Neural cell (in vitro differentiated cells): Measurements from ENCODE around the gene SMYD5. TPM values are rescaled to one million over a fixed set of nuclear protein-coding genes. Genes with fewer than 3 reads are reported as not detected.

Experiments used
- H2AFZ ChIP-seq: fragments of 200-600, 300-800 bp; sonication (generic), shearing (Covaris generic); 2 replicates; pipeline ENCODE4 v1.6.0; 2014; ENCODE audit warnings: low read depth, mild to moderate bottlenecking, antibody characterized with exemption, low read length, moderate library complexity
- H3F3A ChIP-seq: fragments of 200-600 bp; shearing (Covaris generic); 2 replicates; pipeline ENCODE4 v1.6.1; 2016; ENCODE audit warnings: mild to moderate bottlenecking, moderate library complexity, mixed read lengths, antibody characterized with exemption, low read length; ENCODE audit not compliant: insufficient read depth, poor library complexity, severe bottlenecking
- H3K27ac ChIP-seq: fragments of 200-600, 300-800 bp; sonication (generic), shearing (Covaris generic); 2 replicates; pipeline ENCODE4 v1.5.1; 2014; ENCODE audit warnings: mild to moderate bottlenecking, low read length, moderate library complexity
- H3K27me3 ChIP-seq: fragments of 300-800, 200-600 bp; sonication (generic), shearing (Covaris generic); 2 replicates; pipeline ENCODE4 v1.6.0; 2014; ENCODE audit warnings: mild to moderate bottlenecking, low read depth, low read length, moderate library complexity; ENCODE audit not compliant: insufficient read depth
- H3K36me3 ChIP-seq: fragments of 300-800, 200-600 bp; sonication (generic), shearing (Covaris generic); 2 replicates; pipeline ENCODE4 v1.5.1; 2014; ENCODE audit warnings: mild to moderate bottlenecking, antibody characterized with exemption, low read length, moderate library complexity; ENCODE audit not compliant: insufficient read depth
- H3K4me2 ChIP-seq: fragments of 300-800, 200-600 bp; sonication (generic), shearing (Covaris generic); 2 replicates; pipeline ENCODE4 v1.6.0; 2014; ENCODE audit warnings: mild to moderate bottlenecking, low read length
- H3K4me3 ChIP-seq: fragments of 300-800, 200-600 bp; sonication (generic), shearing (Covaris generic); 2 replicates; pipeline ENCODE4 v1.5.1; 2014; ENCODE audit warnings: mild to moderate bottlenecking, low read length, moderate library complexity
- H3K79me2 ChIP-seq: fragments of 200-600 bp; shearing (Covaris generic); replicated peaks from 2 replicates; pipeline ENCODE4 v1.6.0; 2014; ENCODE audit warnings: mild to moderate bottlenecking, low read length, moderate library complexity; ENCODE audit not compliant: insufficient read depth
- H3K9ac ChIP-seq: fragments of 300-800, 200-600 bp; sonication (generic), shearing (Covaris generic); 2 replicates; pipeline ENCODE4 v1.6.1; 2016; ENCODE audit warnings: mild to moderate bottlenecking, low read length, mixed read lengths
- H3K9me2 ChIP-seq: fragments of 200-600 bp; shearing (Covaris generic); 2 replicates; pipeline ENCODE4 v1.6.1; 2016; ENCODE audit warnings: mild to moderate bottlenecking, low read length, mixed read lengths; ENCODE audit not compliant: insufficient read depth
- H3K9me3 ChIP-seq: fragments of 200-600, 300-800 bp; sonication (generic), shearing (Covaris generic); 2 replicates; pipeline ENCODE4 v1.6.1; 2016; ENCODE audit warnings: mild to moderate bottlenecking, mixed run types, low read length, moderate library complexity, mixed read lengths
- H4K20me1 ChIP-seq: fragments of 200-600 bp; shearing (Covaris generic); 2 replicates; pipeline ENCODE4 v1.6.1; 2016; ENCODE audit warnings: mild to moderate bottlenecking, mixed run types; ENCODE audit not compliant: insufficient read depth
- EP300 ChIP-seq: fragments of 450-650 bp; conservative IDR thresholded peaks from 2 replicates; pipeline ENCODE4 v1.6.1; 2014; ENCODE audit warnings: antibody characterized with exemption, mild to moderate bottlenecking, moderate library complexity; ENCODE audit not compliant: poor library complexity, severe bottlenecking
- EZH2 ChIP-seq: fragments of 200-600, 300-800 bp; shearing (Covaris generic), sonication (generic); IDR thresholded peaks from 2 replicates; pipeline ENCODE4 v1.6.1; 2014; ENCODE audit warnings: antibody characterized with exemption, low read length, borderline replicate concordance, mild to moderate bottlenecking; ENCODE audit not compliant: insufficient read depth, poor library complexity, severe bottlenecking
- MXI1 ChIP-seq: fragments of 450-650 bp; conservative IDR thresholded peaks from 2 replicates; pipeline ENCODE4 v1.6.1; 2014; ENCODE audit warnings: antibody characterized with exemption, mild to moderate bottlenecking; ENCODE audit not compliant: poor library complexity, severe bottlenecking
- POLR2AphosphoS5 ChIP-seq: IDR thresholded peaks from 2 replicates; pipeline ENCODE4 v1.6.1; 2012
- RAD21 ChIP-seq: fragments of 450-650 bp; conservative IDR thresholded peaks from 2 replicates; pipeline ENCODE4 v1.6.1; 2014; ENCODE audit warnings: antibody characterized with exemption, mild to moderate bottlenecking, moderate library complexity
- REST ChIP-seq: IDR thresholded peaks from 2 replicates; pipeline ENCODE4 v1.6.1; 2012; ENCODE audit warnings: borderline replicate concordance
- SMC3 ChIP-seq: fragments of 450-650 bp; conservative IDR thresholded peaks from 2 replicates; pipeline ENCODE4 v1.6.1; 2014; ENCODE audit warnings: antibody characterized with exemption, mild to moderate bottlenecking, moderate library complexity; ENCODE audit not compliant: poor library complexity
- TAF1 ChIP-seq: IDR thresholded peaks from 2 replicates; pipeline ENCODE4 v1.6.1; 2012; ENCODE audit warnings: low read depth
- polyA plus RNA-seq: library from polyadenylated mRNA; depleted of rRNA; stranded (reverse); fragments of >200 nt; gene quantifications from 2 replicates; pipeline ENCODE4 v1.2.3, GENCODE V29; 2014
- TF ChIP-seq, protein P1 (sequence below): fragments of 450-650 bp; IDR thresholded peaks from 2 replicates; pipeline ENCODE4 v1.5.1; 2014; ENCODE audit warnings: antibody characterized with exemption, mild to moderate bottlenecking, moderate library complexity; ENCODE audit not compliant: poor library complexity, severe bottlenecking

The SMYD5 gene
- polyA plus RNA-seq, 1 donor from 2014 or later = 15.5 TPM

- no peaks in the 10 kb centered on the region for H3F3A ChIP-seq
- H3K79me2 ChIP-seq = no peaks in the 10 kb centered on the region
- no peak overlapping the region for H2AFZ ChIP-seq
- no peaks in the 10 kb centered on the region for H3K27me3 ChIP-seq
- no peak overlapping the region for H3K27ac ChIP-seq
- H3K4me3 ChIP-seq = no peak overlapping the region
- TF ChIP-seq SMC3 = no peak
- no peak for TF ChIP-seq REST
- no peak for TF ChIP-seq EZH2
- no peak for TF ChIP-seq RAD21
- no peak for TF ChIP-seq TAF1
- TF ChIP-seq, protein P1, sequence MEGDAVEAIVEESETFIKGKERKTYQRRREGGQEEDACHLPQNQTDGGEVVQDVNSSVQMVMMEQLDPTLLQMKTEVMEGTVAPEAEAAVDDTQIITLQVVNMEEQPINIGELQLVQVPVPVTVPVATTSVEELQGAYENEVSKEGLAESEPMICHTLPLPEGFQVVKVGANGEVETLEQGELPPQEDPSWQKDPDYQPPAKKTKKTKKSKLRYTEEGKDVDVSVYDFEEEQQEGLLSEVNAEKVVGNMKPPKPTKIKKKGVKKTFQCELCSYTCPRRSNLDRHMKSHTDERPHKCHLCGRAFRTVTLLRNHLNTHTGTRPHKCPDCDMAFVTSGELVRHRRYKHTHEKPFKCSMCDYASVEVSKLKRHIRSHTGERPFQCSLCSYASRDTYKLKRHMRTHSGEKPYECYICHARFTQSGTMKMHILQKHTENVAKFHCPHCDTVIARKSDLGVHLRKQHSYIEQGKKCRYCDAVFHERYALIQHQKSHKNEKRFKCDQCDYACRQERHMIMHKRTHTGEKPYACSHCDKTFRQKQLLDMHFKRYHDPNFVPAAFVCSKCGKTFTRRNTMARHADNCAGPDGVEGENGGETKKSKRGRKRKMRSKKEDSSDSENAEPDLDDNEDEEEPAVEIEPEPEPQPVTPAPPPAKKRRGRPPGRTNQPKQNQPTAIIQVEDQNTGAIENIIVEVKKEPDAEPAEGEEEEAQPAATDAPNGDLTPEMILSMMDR = no peak
- no peak for TF ChIP-seq POLR2AphosphoS5
- no peak for TF ChIP-seq EP300
- H3K4me2 ChIP-seq = no peak overlapping the region
- H4K20me1 ChIP-seq = no peaks in the 10 kb centered on the region
- H3K9me3 ChIP-seq = no peaks in the 10 kb centered on the region
- no peaks in the 10 kb centered on the region for H3K9me2 ChIP-seq
- H3K36me3 ChIP-seq = peaks cover 4% of the 10 kb centered on the region
- H3K9ac ChIP-seq = no peak overlapping the region
Observed at GRCh38 chr2:73259276-73259675, 45.2 kb downstream of the SMYD5 start.

- peaks cover 1% of the 10 kb centered on the region for H3K36me3 ChIP-seq
- no peaks in the 10 kb centered on the region for H3F3A ChIP-seq
- H3K9me3 ChIP-seq = no peaks in the 10 kb centered on the region
- H3K9ac ChIP-seq = no peak overlapping the region
- no peak overlapping the region for H2AFZ ChIP-seq
- H4K20me1 ChIP-seq = no peaks in the 10 kb centered on the region
- H3K27me3 ChIP-seq = no peaks in the 10 kb centered on the region
- no peaks in the 10 kb centered on the region for H3K79me2 ChIP-seq
- no peak overlapping the region for H3K4me3 ChIP-seq
- H3K9me2 ChIP-seq = no peaks in the 10 kb centered on the region
- H3K27ac ChIP-seq = no peak overlapping the region
- TF ChIP-seq MXI1 (no peak), REST (no peak), SMC3 (no peak), EP300 (no peak), EZH2 (no peak), TAF1 (no peak), POLR2AphosphoS5 (no peak), RAD21 (no peak)
- TF ChIP-seq, protein P1 = no peak
- H3K4me2 ChIP-seq = no peak overlapping the region
Observed at GRCh38 chr2:73259704-73260337, 45.8 kb downstream of the SMYD5 start.
